Measurements from ENCODE around the gene GLI2.

DNA sequence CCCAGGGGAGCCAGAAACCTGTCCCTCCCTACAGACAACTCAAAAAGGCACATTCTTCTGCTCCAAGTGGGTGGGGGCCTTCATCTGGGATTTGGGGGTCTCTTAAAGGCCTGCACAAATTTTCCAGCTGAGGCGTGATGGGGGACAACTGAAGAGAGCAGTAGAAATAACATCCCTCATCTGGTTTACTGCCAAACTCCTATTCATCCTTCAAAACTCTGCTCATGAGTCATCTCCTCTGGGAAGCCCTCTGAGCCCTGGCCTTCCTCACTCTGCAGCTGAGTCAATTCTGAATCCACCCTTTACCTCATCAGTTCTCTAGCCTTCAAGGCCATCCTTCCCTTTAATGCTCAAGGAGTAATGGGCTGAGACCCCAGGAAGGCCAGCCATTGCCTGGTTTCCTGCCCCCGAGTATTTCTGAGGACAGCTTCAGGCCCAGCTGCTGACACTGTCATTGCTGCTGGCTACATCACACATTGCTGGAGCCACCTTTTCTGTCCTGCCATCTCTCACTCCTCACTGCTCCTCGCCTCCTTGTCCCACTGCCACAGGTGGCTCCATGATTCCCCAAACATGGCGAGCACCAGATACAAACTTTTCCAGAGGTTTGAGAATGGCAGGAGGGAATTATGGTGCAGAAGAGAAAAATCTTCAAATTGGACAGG lies 32.2 kb upstream of the GLI2 start:
- TF ChIP-seq POLR2AphosphoS5 (IDR thresholded peaks at IDR 0.05; ENCODE audit: borderline replicate concordance, low read depth, low read length): no peak
- TF ChIP-seq EZH2 (IDR thresholded peaks at IDR 0.05): no peak
